ENCODE data around the gene ASPM.

The ASPM gene

GRCh38 chr1:197139169-197139568 is 7.3 kb downstream of the ASPM start:
- H3K18ac ChIP-seq (ENCODE audit: low read length) = no peak overlapping the region
- H3K27ac ChIP-seq (ENCODE audit: low read depth, low read length) = no peak overlapping the region
- H4K91ac ChIP-seq (ENCODE audit: low read depth, low read length) = no peak overlapping the region
- H2BK120ac ChIP-seq (ENCODE audit: insufficient read depth, low read length, poor library complexity) = no peak overlapping the region
- H4K8ac ChIP-seq (ENCODE audit: low read depth, low read length) = no peak overlapping the region
- H3K27me3 ChIP-seq (ENCODE audit: insufficient read depth, low read length) = no peaks in the 10 kb centered on the region
- no peak overlapping the region for H2BK5ac ChIP-seq (ENCODE audit: low read depth, low read length, poor library complexity)
- H3K4me1 ChIP-seq (ENCODE audit: control insufficient read depth in 1 of 2, insufficient read depth in 2 of 2, low read length in 2 of 2) = no peaks in the 10 kb centered on the region
- no peak overlapping the region for H3K14ac ChIP-seq (ENCODE audit: low read length)
- WGBS (ENCODE audit: extremely low coverage, insufficient coverage, insufficient read length) = no CpG with 5 or more reads among the region's 15 CpGs
- no peak overlapping the region for H3K4ac ChIP-seq (ENCODE audit: low read depth, low read length)
- no peak overlapping the region for H2BK12ac ChIP-seq (ENCODE audit: low read length)
- H2AFZ ChIP-seq (ENCODE audit: insufficient read depth, low read length, poor library complexity) = no peak overlapping the region
- no peak overlapping the region for H3K4me2 ChIP-seq (ENCODE audit: low read length)
- H3K23ac ChIP-seq (ENCODE audit: low read length) = no peak overlapping the region
- no peak overlapping the region for H3K9ac ChIP-seq (ENCODE audit: low read length)
- H3K79me1 ChIP-seq (ENCODE audit: low read length) = no peaks in the 10 kb centered on the region
- no peaks in the 10 kb centered on the region for H3K79me2 ChIP-seq (ENCODE audit: control insufficient read depth, insufficient read depth, low read length, poor library complexity)
- no peak for DNase-seq
- H3K9me3 ChIP-seq (ENCODE audit: insufficient read depth, low read depth, low read length) = no peaks in the 10 kb centered on the region
- peaks cover 5 to 7% of the 10 kb centered on the region in 2 experiments for H3K36me3 ChIP-seq (ENCODE audit: control insufficient read depth in 1 of 2, insufficient read depth in 2 of 2, low read length in 2 of 2)
- H2AK5ac ChIP-seq (ENCODE audit: low read length) = no peak overlapping the region
- H4K12ac ChIP-seq (ENCODE audit: low read depth, low read length) = no peak overlapping the region
- H3K4me3 ChIP-seq (ENCODE audit: low read depth, low read length) = no peak overlapping the region

GRCh38 chr1:197137322-197137721 is 9.1 kb downstream of the ASPM start:
- Histone ChIP-seq H3K9me3 (ENCODE audit: insufficient read depth, low read depth, low read length) (no peaks in the 10 kb centered on the region), H3K4me2 (ENCODE audit: low read length) (no peak overlapping the region), H3K9ac (ENCODE audit: low read length) (no peak overlapping the region), H3K23ac (ENCODE audit: low read length) (no peak overlapping the region), H2AK5ac (ENCODE audit: low read length) (no peak overlapping the region), H3K27ac (ENCODE audit: low read depth, low read length) (no peak overlapping the region), H4K8ac (ENCODE audit: low read depth, low read length) (no peak overlapping the region), H3K79me2 (ENCODE audit: control insufficient read depth, insufficient read depth, low read length, poor library complexity) (no peaks in the 10 kb centered on the region), H3K27me3 (ENCODE audit: insufficient read depth, low read length) (no peaks in the 10 kb centered on the region), H2BK120ac (ENCODE audit: insufficient read depth, low read length, poor library complexity) (no peak overlapping the region), H2AFZ (ENCODE audit: insufficient read depth, low read length, poor library complexity) (no peak overlapping the region), H4K91ac (ENCODE audit: low read depth, low read length) (no peak overlapping the region), H3K36me3 (ENCODE audit: control insufficient read depth in 1 of 2, insufficient read depth in 2 of 2, low read length in 2 of 2) (peaks cover 5 to 6% of the 10 kb centered on the region in 2 experiments), H3K4me3 (ENCODE audit: low read depth, low read length) (no peak overlapping the region), H3K4ac (ENCODE audit: low read depth, low read length) (no peak overlapping the region), H3K18ac (ENCODE audit: low read length) (no peak overlapping the region), H3K4me1 (ENCODE audit: control insufficient read depth in 1 of 2, insufficient read depth in 2 of 2, low read length in 2 of 2) (no peaks in the 10 kb centered on the region), H3K14ac (ENCODE audit: low read length) (no peak overlapping the region), H2BK12ac (ENCODE audit: low read length) (no peak overlapping the region), H4K12ac (ENCODE audit: low read depth, low read length) (no peak overlapping the region), H2BK5ac (ENCODE audit: low read depth, low read length, poor library complexity) (no peak overlapping the region), H3K79me1 (ENCODE audit: low read length) (no peaks in the 10 kb centered on the region)
- WGBS (ENCODE audit: extremely low coverage, insufficient coverage, insufficient read length) = no CpG with 5 or more reads among the region's 7 CpGs
- DNase-seq = no peak

GRCh38 chr1:197130677-197131304 is 15.7 kb downstream of the ASPM start:
- Histone ChIP-seq H3K4ac (ENCODE audit: low read depth, low read length) (no peak overlapping the region), H2BK120ac (ENCODE audit: insufficient read depth, low read length, poor library complexity) (no peak overlapping the region), H3K14ac (ENCODE audit: low read length) (no peak overlapping the region), H3K18ac (ENCODE audit: low read length) (no peak overlapping the region), H3K79me1 (ENCODE audit: low read length) (no peaks in the 10 kb centered on the region), H3K4me1 (ENCODE audit: control insufficient read depth in 1 of 2, insufficient read depth in 2 of 2, low read length in 2 of 2) (no peaks in the 10 kb centered on the region), H2BK5ac (ENCODE audit: low read depth, low read length, poor library complexity) (no peak overlapping the region), H3K23ac (ENCODE audit: low read length) (no peak overlapping the region), H3K4me3 (ENCODE audit: low read depth, low read length) (no peak overlapping the region), H2BK12ac (ENCODE audit: low read length) (no peak overlapping the region), H3K27me3 (ENCODE audit: insufficient read depth, low read length) (no peaks in the 10 kb centered on the region), H2AFZ (ENCODE audit: insufficient read depth, low read length, poor library complexity) (no peak overlapping the region), H3K27ac (ENCODE audit: low read depth, low read length) (no peak overlapping the region), H3K9me3 (ENCODE audit: insufficient read depth, low read depth, low read length) (no peaks in the 10 kb centered on the region), H4K8ac (ENCODE audit: low read depth, low read length) (no peak overlapping the region), H3K79me2 (ENCODE audit: control insufficient read depth, insufficient read depth, low read length, poor library complexity) (no peaks in the 10 kb centered on the region), H3K9ac (ENCODE audit: low read length) (no peak overlapping the region), H4K12ac (ENCODE audit: low read depth, low read length) (no peak overlapping the region), H3K36me3 (ENCODE audit: control insufficient read depth in 1 of 2, insufficient read depth in 2 of 2, low read length in 2 of 2) (peaks cover 5 to 8% of the 10 kb centered on the region in 2 experiments), H4K91ac (ENCODE audit: low read depth, low read length) (no peak overlapping the region), H2AK5ac (ENCODE audit: low read length) (no peak overlapping the region), H3K4me2 (ENCODE audit: low read length) (no peak overlapping the region)
- WGBS (ENCODE audit: extremely low coverage, insufficient coverage, insufficient read length) = no CpG with 5 or more reads among the region's 2 CpGs
- no peak for DNase-seq

GRCh38 chr1:197129698-197130097 is 16.8 kb downstream of the ASPM start:
- Histone ChIP-seq H2BK5ac (ENCODE audit: low read depth, low read length, poor library complexity) (no peak overlapping the region), H3K4me3 (ENCODE audit: low read depth, low read length) (no peak overlapping the region), H3K9ac (ENCODE audit: low read length) (no peak overlapping the region), H3K27ac (ENCODE audit: low read depth, low read length) (no peak overlapping the region), H3K4ac (ENCODE audit: low read depth, low read length) (no peak overlapping the region), H3K27me3 (ENCODE audit: insufficient read depth, low read length) (no peaks in the 10 kb centered on the region), H2BK120ac (ENCODE audit: insufficient read depth, low read length, poor library complexity) (no peak overlapping the region), H3K79me1 (ENCODE audit: low read length) (no peaks in the 10 kb centered on the region), H3K23ac (ENCODE audit: low read length) (no peak overlapping the region), H3K14ac (ENCODE audit: low read length) (no peak overlapping the region), H2BK12ac (ENCODE audit: low read length) (no peak overlapping the region), H3K4me2 (ENCODE audit: low read length) (no peak overlapping the region), H4K8ac (ENCODE audit: low read depth, low read length) (no peak overlapping the region), H3K4me1 (ENCODE audit: control insufficient read depth in 1 of 2, insufficient read depth in 2 of 2, low read length in 2 of 2) (no peaks in the 10 kb centered on the region), H3K18ac (ENCODE audit: low read length) (no peak overlapping the region), H3K9me3 (ENCODE audit: insufficient read depth, low read depth, low read length) (no peaks in the 10 kb centered on the region), H4K12ac (ENCODE audit: low read depth, low read length) (no peak overlapping the region), H2AK5ac (ENCODE audit: low read length) (no peak overlapping the region), H4K91ac (ENCODE audit: low read depth, low read length) (no peak overlapping the region), H2AFZ (ENCODE audit: insufficient read depth, low read length, poor library complexity) (no peak overlapping the region), H3K79me2 (ENCODE audit: control insufficient read depth, insufficient read depth, low read length, poor library complexity) (no peaks in the 10 kb centered on the region), H3K36me3 (ENCODE audit: control insufficient read depth in 1 of 2, insufficient read depth in 2 of 2, low read length in 2 of 2) (peaks cover 5 to 8% of the 10 kb centered on the region in 2 experiments)
- WGBS (ENCODE audit: extremely low coverage, insufficient coverage, insufficient read length) = 100% methylated on average over 1 of the region's 2 CpGs
- no peak for DNase-seq

All from trophoblast cell (in vitro differentiated cells and primary cell).